ENCODE results near the gene RREB1. TPM values are rescaled to one million over a fixed set of nuclear protein-coding genes. Genes with fewer than 3 reads are reported as not detected.

RREB1 gene
- total RNA-seq, 1 donor from 2014 or later, result 57.6 TPM

DNA sequence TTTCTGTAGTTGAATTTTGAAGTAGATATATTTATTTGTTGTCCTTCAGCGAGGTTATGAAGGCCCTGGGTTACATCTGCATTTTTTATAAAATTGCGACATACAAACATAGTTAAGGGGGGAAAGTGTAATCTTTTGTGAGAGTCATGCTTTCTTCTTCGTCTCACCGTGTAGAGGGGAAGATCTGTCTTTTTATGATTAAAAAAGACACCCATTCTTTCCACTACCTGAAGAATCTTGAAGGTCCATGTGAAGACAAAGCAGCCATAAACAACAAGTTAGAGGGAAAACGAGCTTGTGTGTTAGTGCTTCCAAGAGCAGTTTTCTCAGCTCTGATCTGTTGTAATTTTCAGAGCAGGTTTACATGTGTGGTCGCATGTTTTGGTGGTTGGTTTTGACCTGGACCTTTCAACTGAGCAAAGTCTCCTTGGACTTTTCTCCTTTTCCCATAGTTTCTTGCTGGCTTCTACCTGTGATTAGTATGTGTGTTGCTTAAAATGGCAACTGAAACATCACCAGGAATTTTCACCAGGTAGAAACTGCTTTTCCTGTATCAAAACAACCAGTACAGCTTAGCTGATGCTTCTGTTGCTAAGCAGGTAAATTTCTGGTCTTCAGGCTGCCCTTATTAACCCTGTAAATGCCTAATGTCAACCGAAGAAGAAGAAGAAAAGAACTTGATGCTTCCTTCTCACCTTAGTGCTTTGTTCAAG is 37.3 kb downstream of the RREB1 start:
- no peak overlapping the region for H3K4me3 Mint-ChIP-seq (ENCODE audit: unreplicated experiment)
- peak overlapping the region; percentile 96 for H3K27ac Mint-ChIP-seq (ENCODE audit: unreplicated experiment)
- TF ChIP-seq, protein P1, sequence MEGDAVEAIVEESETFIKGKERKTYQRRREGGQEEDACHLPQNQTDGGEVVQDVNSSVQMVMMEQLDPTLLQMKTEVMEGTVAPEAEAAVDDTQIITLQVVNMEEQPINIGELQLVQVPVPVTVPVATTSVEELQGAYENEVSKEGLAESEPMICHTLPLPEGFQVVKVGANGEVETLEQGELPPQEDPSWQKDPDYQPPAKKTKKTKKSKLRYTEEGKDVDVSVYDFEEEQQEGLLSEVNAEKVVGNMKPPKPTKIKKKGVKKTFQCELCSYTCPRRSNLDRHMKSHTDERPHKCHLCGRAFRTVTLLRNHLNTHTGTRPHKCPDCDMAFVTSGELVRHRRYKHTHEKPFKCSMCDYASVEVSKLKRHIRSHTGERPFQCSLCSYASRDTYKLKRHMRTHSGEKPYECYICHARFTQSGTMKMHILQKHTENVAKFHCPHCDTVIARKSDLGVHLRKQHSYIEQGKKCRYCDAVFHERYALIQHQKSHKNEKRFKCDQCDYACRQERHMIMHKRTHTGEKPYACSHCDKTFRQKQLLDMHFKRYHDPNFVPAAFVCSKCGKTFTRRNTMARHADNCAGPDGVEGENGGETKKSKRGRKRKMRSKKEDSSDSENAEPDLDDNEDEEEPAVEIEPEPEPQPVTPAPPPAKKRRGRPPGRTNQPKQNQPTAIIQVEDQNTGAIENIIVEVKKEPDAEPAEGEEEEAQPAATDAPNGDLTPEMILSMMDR (IDR thresholded peaks at IDR 0.05; ENCODE audit: unreplicated experiment), result no peak
- H3K36me3 Mint-ChIP-seq (ENCODE audit: low read depth, unreplicated experiment), result no peaks in the 10 kb centered on the region
- H3K27me3 Mint-ChIP-seq (ENCODE audit: unreplicated experiment), result peaks cover 10% of the 10 kb centered on the region
- DNase-seq (ENCODE audit: low spot score), result no peak
- H3K9me3 Mint-ChIP-seq (ENCODE audit: unreplicated experiment), result no peaks in the 10 kb centered on the region
- peaks cover 49% of the 10 kb centered on the region for H3K4me1 Mint-ChIP-seq (ENCODE audit: unreplicated experiment)

DNA sequence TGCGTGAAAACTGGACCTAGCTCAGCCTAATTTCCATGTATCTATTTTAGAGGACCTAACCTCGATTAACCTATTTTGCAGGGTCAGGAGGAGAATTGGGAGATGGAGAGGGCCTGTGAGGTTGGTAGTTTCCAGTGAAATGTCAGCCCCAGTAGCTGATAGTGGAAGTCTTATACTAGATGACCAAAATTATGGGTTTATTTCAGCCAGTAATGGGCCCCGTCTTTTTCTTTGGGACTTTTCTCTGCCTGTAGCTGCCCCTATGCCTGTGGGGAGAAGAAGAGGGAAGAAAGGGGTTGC is 37.8 kb downstream of the RREB1 start:
- DNase-seq (ENCODE audit: low spot score), result no peak
- H3K36me3 Mint-ChIP-seq (ENCODE audit: low read depth, unreplicated experiment), result no peaks in the 10 kb centered on the region
- H3K4me3 Mint-ChIP-seq (ENCODE audit: unreplicated experiment), result no peak overlapping the region
- H3K27ac Mint-ChIP-seq (ENCODE audit: unreplicated experiment), result peak overlapping the region; percentile 96
- TF ChIP-seq, protein P1 (IDR thresholded peaks at IDR 0.05; ENCODE audit: unreplicated experiment), result no peak
- no peaks in the 10 kb centered on the region for H3K9me3 Mint-ChIP-seq (ENCODE audit: unreplicated experiment)
- H3K27me3 Mint-ChIP-seq (ENCODE audit: unreplicated experiment), result peaks cover 10% of the 10 kb centered on the region
- H3K4me1 Mint-ChIP-seq (ENCODE audit: unreplicated experiment), result peaks cover 51% of the 10 kb centered on the region

DNA sequence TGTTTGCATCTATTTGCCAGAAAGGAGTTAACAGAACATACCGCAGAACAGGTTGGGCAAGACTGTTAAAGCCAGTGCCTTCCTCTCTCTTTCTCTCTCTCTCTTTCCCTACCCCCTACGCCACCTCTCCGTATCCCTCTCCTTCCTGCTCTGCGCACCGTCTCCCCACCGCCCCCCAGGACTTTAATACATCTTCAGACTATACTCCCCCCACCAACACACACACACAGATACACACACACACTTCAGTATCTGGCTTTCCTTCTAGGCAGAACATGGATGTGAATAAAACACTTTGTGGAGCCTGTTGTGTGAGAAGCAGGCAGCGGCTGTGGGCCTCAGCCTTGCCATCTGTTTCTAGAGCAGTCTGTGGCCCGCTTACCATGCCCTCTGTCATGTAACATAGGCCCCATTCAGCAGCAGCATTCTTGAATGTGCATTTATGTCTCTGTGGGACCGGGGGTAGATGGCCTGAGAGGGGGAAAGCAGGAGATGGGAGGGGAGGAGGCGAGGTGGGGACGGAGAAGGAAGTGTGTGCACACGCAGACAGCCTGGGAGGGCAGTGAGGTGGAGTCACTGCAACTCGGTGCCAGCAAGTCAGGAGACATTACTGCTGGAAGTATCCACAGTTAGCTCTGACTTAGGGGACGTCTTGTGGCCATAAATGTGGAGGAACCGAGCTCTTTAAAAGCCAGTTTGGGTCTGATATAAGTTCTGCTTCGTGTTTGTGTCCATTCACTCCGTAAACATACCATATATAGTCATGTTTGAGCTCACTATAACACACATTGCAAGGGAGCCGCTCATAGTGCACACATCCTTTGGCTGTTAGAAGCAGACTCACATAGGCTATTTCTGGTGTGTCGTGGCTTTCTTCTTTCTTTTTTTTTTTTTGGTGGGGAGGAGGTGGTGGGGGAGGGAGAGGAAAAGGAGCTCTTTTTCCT is 38.4 kb downstream of the RREB1 start:
- H3K27ac Mint-ChIP-seq (ENCODE audit: unreplicated experiment), result peak overlapping the region; percentile 96
- peaks cover 10% of the 10 kb centered on the region for H3K27me3 Mint-ChIP-seq (ENCODE audit: unreplicated experiment)
- H3K4me1 Mint-ChIP-seq (ENCODE audit: unreplicated experiment), result peaks cover 54% of the 10 kb centered on the region
- no peaks in the 10 kb centered on the region for H3K36me3 Mint-ChIP-seq (ENCODE audit: low read depth, unreplicated experiment)
- no peak for DNase-seq (ENCODE audit: low spot score)
- peak overlapping the region; percentile 44 for H3K4me3 Mint-ChIP-seq (ENCODE audit: unreplicated experiment)
- H3K9me3 Mint-ChIP-seq (ENCODE audit: unreplicated experiment), result no peaks in the 10 kb centered on the region
- TF ChIP-seq, protein P1 (IDR thresholded peaks at IDR 0.05; ENCODE audit: unreplicated experiment), result no peak

DNA sequence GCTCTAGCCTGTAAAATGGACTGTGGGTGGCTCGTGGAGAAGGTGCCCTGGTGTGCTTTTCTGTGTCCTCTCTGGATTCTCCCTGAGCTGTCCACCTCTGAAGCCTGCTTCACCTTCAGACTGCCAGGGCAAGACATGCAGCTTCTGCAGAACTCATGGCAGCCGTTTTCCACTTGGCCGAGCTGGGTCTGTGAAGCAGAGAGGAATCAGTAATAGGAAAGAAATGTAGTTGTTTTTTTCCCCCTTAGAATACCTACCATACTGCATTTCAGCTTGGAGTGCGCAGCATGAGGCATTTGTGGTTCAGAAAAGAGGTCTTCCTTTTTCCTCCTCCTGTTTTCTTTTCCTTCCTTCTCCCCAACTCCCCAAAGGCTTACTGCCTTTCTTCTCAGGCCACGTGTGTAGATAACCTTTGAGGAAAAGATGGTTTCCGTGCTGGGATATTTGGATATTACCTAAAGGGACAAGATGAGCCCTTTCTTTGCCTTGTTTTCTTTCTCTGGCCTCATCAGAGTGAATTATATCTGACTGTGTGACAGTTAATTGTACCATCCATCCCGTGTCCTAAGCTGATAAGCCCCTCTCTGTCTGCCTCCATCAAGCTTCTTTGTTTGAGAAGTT is 39.4 kb downstream of the RREB1 start:
- H3K4me3 Mint-ChIP-seq (ENCODE audit: unreplicated experiment), result peak overlapping the region; percentile 44
- no peaks in the 10 kb centered on the region for H3K36me3 Mint-ChIP-seq (ENCODE audit: low read depth, unreplicated experiment)

More for the DNA sequence above, 39.4 kb downstream of the RREB1 start:
- H3K4me1 Mint-ChIP-seq (ENCODE audit: unreplicated experiment), result peaks cover 51% of the 10 kb centered on the region
- H3K9me3 Mint-ChIP-seq (ENCODE audit: unreplicated experiment), result no peaks in the 10 kb centered on the region
- H3K27me3 Mint-ChIP-seq (ENCODE audit: unreplicated experiment), result peaks cover 10% of the 10 kb centered on the region
- DNase-seq (ENCODE audit: low spot score), result no peak
- peak overlapping the region; percentile 96 for H3K27ac Mint-ChIP-seq (ENCODE audit: unreplicated experiment)
- TF ChIP-seq, protein P1 (IDR thresholded peaks at IDR 0.05; ENCODE audit: unreplicated experiment), result no peak

Measured in endothelial cell (in vitro differentiated cells).